HCT116 (cell line): ENCODE results near the gene CALHM2. TPM values are rescaled to one million over a fixed set of nuclear protein-coding genes. Genes with fewer than 3 reads are reported as not detected.

Experiments used
- ATAC-seq: fragments of 200-7000 bp; cut with Tn5 transposase; 2 replicates; pipeline ENCODE4 v1.9.1; 2020; ENCODE audit warnings: mild to moderate bottlenecking, moderate library complexity
- BruUV-seq: library from RNA; stranded (reverse); fragments of 400-500 nt; replicated peaks from 2 replicates; lab custom pipeline; 2021; lab: Mats Ljungman, UMichigan
- CTCF ChIA-PET: fragments of 300-600 bp; sonication (Branson Sonifier 250); formaldehyde crosslinking; loops from one replicate; lab custom pipeline; 2021; ENCODE audit warnings: antibody characterized with exemption; lab: Charles Lee
- POLR2A ChIA-PET: fragments of 300-600, 350-600 bp; sonication (Branson Sonifier 250); formaldehyde crosslinking; loops from one replicate; lab custom pipeline; 2021; ENCODE audit warnings: antibody characterized with exemption; lab: Charles Lee
- RAD21 ChIA-PET, 2 experiments: fragments of 300-600 bp; sonication (Branson Sonifier 250); formaldehyde crosslinking; loops; one replicate each; lab custom pipeline; 2023; ENCODE audit warnings: low total read pairs in 2 of 2; ENCODE audit not compliant: uncharacterized antibody in 2 of 2, unreplicated experiment in 2 of 2, low non-redundant PET in 1 of 2; lab: Charles Lee
- DNase-seq: peaks from one replicate; pipeline ENCODE4 v3.0.0-alpha.2; 2010; ENCODE audit warnings: low read depth, low spot score
- H2AFZ ChIP-seq: fragments of 200-600 bp; shearing (Covaris generic), sonication (generic); 2 replicates; pipeline ENCODE4 v1.6.1; 2017; ENCODE audit warnings: low read depth, mixed run types, mixed read lengths, antibody characterized with exemption, low read length; ENCODE audit not compliant: poor library complexity, severe bottlenecking
- H3K27ac ChIP-seq: 2 replicates; pipeline ENCODE4 v1.5.1; 2012; ENCODE audit warnings: low read depth, low read length
- H3K27me3 ChIP-seq: fragments of 200-600 bp; sonication (generic); 2 replicates; pipeline ENCODE4 v1.6.1; 2016; ENCODE audit warnings: mixed run types, low read length, mixed read lengths; ENCODE audit not compliant: insufficient read depth
- H3K36me3 ChIP-seq, 2 experiments: fragments of 200-500 bp in 1 of 2; fragments of 200-600 bp in 1 of 2; sonication (Bioruptor generic) in 1 of 2; sonication (generic) in 1 of 2; 2 replicates each; pipeline versions ENCODE4 v1.5.1 to v1.6.1; 2014 to 2016; ENCODE audit warnings: low read length in 2 of 2, inconsistent platforms in 1 of 2, mixed read lengths in 1 of 2, mixed run types in 1 of 2; ENCODE audit not compliant: insufficient read depth in 2 of 2, control insufficient read depth in 1 of 2
- H3K4me1 ChIP-seq, 2 experiments: fragments of 200-600 bp in 1 of 2; sonication (generic) in 1 of 2; 2 replicates each; pipeline versions ENCODE4 v1.5.1 to v1.6.1; 2012 to 2017; ENCODE audit warnings: low read length in 2 of 2, inconsistent platforms in 1 of 2, mild to moderate bottlenecking in 1 of 2, mixed read lengths in 1 of 2, mixed run types in 1 of 2, moderate library complexity in 1 of 2; ENCODE audit not compliant: insufficient read depth in 2 of 2, control insufficient read depth in 1 of 2
- H3K4me2 ChIP-seq: fragments of 200-600 bp; sonication (generic); 2 replicates; pipeline ENCODE4 v1.6.1; 2017; ENCODE audit warnings: mixed run types, low read length, mixed read lengths
- H3K4me3 ChIP-seq, 2 experiments: fragments of 200-600 bp in 1 of 2; sonication (generic) in 1 of 2; replicated peaks in 1 of 2; 2 replicates each; pipeline ENCODE4 v1.5.1; 2011 to 2016; ENCODE audit warnings: low read length in 2 of 2, control low read depth in 1 of 2, low read depth in 1 of 2, mild to moderate bottlenecking in 1 of 2, mixed read lengths in 1 of 2, mixed run types in 1 of 2
- H3K79me2 ChIP-seq: fragments of 200-600 bp; sonication (generic); 2 replicates; pipeline ENCODE4 v1.6.1; 2017; ENCODE audit warnings: mild to moderate bottlenecking, mixed run types, low read length, moderate library complexity, mixed read lengths; ENCODE audit not compliant: insufficient read depth
- H3K9ac ChIP-seq: fragments of 200-600 bp; sonication (generic); 2 replicates; pipeline ENCODE4 v1.6.1; 2016; ENCODE audit warnings: low read length, mixed read lengths
- H3K9me2 ChIP-seq: fragments of 200-600 bp; sonication (generic), shearing (Covaris generic); 2 replicates; pipeline ENCODE4 v1.6.1; 2017; ENCODE audit warnings: mixed run types, mild to moderate bottlenecking, moderate library complexity; ENCODE audit not compliant: insufficient read depth
- H3K9me3 ChIP-seq, 2 experiments: fragments of 200-500 bp in 1 of 2; fragments of 200-600 bp in 1 of 2; sonication (Bioruptor generic) in 1 of 2; sonication (generic) in 1 of 2; 2 replicates each; pipeline ENCODE4 v1.6.1; 2014 to 2017; ENCODE audit warnings: low read length in 2 of 2, mixed read lengths in 2 of 2, inconsistent platforms in 1 of 2, low read depth in 1 of 2, mild to moderate bottlenecking in 1 of 2, mixed run types in 1 of 2, moderate library complexity in 1 of 2; ENCODE audit not compliant: control insufficient read depth in 1 of 2, insufficient read depth in 1 of 2
- H4K20me1 ChIP-seq: fragments of 200-600 bp; sonication (generic), shearing (Covaris generic); 2 replicates; pipeline ENCODE4 v1.6.1; 2017; ENCODE audit warnings: mixed run types, mild to moderate bottlenecking, moderate library complexity; ENCODE audit not compliant: insufficient read depth
- CBX3 ChIP-seq: IDR thresholded peaks from 2 replicates; pipeline ENCODE4 v1.6.1; 2012; ENCODE audit warnings: low read depth
- CEBPB ChIP-seq: IDR thresholded peaks from 2 replicates; pipeline ENCODE4 v1.6.1; 2012; ENCODE audit warnings: low read depth
- EGR1 ChIP-seq: IDR thresholded peaks from 2 replicates; pipeline ENCODE4 v1.6.1; 2012; ENCODE audit warnings: low read depth
- EZH2phosphoT487 ChIP-seq: fragments of 200-600 bp; IDR thresholded peaks from 2 replicates; pipeline ENCODE4 v1.6.1; 2018; ENCODE audit warnings: antibody characterized with exemption, borderline replicate concordance
- RAD21 ChIP-seq: IDR thresholded peaks from 2 replicates; pipeline ENCODE4 v1.6.1; 2012; ENCODE audit warnings: low read depth, mild to moderate bottlenecking
- SRF ChIP-seq: IDR thresholded peaks from 2 replicates; pipeline ENCODE4 v1.6.1; 2012; ENCODE audit warnings: low read depth
- ZNF274 ChIP-seq: fragments of 200-500 bp; sonication (Bioruptor generic); IDR thresholded peaks from 2 replicates; pipeline ENCODE4 v1.6.1; 2014; ENCODE audit warnings: mild to moderate bottlenecking, low read depth, low read length, inconsistent platforms
- intact Hi-C: fragments of 100-400 bp; cut with micrococcal nuclease; formaldehyde crosslinking; loops from 2 replicates; pipeline ENCODE4 v1.10.0; 2022
- total RNA-seq: library from RNA; stranded (reverse); gene quantifications from one replicate; pipeline ENCODE4 v1.2.1, GENCODE V29; 2021; ENCODE audit not compliant: unreplicated experiment
- TF ChIP-seq, protein P1 (sequence below): IDR thresholded peaks from 2 replicates; pipeline ENCODE4 v1.6.1; 2012; ENCODE audit warnings: low read depth
- TF ChIP-seq, protein P2 (sequence below): IDR thresholded peaks from 2 replicates; pipeline ENCODE4 v1.6.1; 2011; ENCODE audit warnings: mild to moderate bottlenecking, low read length, moderate library complexity; ENCODE audit not compliant: insufficient replicate concordance; ENCODE audit errors: extremely low read depth

The CALHM2 gene
- total RNA-seq, 1 experiment from 2014 or later = 46.1 TPM

DNA sequence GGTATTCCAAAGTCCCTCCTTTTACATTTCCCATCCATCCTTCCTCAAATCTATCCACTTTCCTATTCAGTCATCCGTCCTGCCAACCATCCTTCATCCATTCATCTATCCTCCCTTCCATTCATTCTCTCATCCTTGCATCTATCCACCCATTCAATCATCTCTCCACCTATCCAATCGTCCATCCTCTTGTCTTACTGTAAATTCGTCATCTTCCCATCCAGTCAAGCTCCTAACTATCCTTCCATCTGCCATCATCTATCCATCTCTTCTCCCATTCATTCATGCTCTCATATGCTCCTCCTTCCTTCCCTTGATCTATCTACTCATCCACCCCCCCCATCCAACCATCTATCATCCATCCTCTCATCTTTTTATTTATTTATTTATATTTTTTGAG, 21.9 kb upstream of the CALHM2 start:
- no peaks in the 10 kb centered on the region for H3K79me2 ChIP-seq
- H3K27ac ChIP-seq = no peak overlapping the region
- peaks cover 12 to 28% of the 10 kb centered on the region in 2 experiments; a peak in 3 of 4 replicates for H3K4me1 ChIP-seq
- H3K4me3 ChIP-seq = no peak overlapping the region
- no peak overlapping the region for H2AFZ ChIP-seq
- H4K20me1 ChIP-seq = no peaks in the 10 kb centered on the region
- intact Hi-C loops = no loop called here
- no peaks in the 10 kb centered on the region for H3K9me3 ChIP-seq
- H3K4me2 ChIP-seq = no peak overlapping the region
- CTCF ChIA-PET = no interaction called here
- no peaks in the 10 kb centered on the region for H3K9me2 ChIP-seq
- DNase-seq = no peak
- no peak for ATAC-seq
- H3K27me3 ChIP-seq = no peaks in the 10 kb centered on the region
- no TSS peak for BruUV-seq
- no peaks in the 10 kb centered on the region for H3K36me3 ChIP-seq
- RAD21 ChIA-PET = no interaction called here
- TF ChIP-seq, protein P1, sequence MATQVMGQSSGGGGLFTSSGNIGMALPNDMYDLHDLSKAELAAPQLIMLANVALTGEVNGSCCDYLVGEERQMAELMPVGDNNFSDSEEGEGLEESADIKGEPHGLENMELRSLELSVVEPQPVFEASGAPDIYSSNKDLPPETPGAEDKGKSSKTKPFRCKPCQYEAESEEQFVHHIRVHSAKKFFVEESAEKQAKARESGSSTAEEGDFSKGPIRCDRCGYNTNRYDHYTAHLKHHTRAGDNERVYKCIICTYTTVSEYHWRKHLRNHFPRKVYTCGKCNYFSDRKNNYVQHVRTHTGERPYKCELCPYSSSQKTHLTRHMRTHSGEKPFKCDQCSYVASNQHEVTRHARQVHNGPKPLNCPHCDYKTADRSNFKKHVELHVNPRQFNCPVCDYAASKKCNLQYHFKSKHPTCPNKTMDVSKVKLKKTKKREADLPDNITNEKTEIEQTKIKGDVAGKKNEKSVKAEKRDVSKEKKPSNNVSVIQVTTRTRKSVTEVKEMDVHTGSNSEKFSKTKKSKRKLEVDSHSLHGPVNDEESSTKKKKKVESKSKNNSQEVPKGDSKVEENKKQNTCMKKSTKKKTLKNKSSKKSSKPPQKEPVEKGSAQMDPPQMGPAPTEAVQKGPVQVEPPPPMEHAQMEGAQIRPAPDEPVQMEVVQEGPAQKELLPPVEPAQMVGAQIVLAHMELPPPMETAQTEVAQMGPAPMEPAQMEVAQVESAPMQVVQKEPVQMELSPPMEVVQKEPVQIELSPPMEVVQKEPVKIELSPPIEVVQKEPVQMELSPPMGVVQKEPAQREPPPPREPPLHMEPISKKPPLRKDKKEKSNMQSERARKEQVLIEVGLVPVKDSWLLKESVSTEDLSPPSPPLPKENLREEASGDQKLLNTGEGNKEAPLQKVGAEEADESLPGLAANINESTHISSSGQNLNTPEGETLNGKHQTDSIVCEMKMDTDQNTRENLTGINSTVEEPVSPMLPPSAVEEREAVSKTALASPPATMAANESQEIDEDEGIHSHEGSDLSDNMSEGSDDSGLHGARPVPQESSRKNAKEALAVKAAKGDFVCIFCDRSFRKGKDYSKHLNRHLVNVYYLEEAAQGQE = no peak
- no peak for TF ChIP-seq EGR1
- TF ChIP-seq CBX3 = no peak
- no peak for TF ChIP-seq EZH2phosphoT487
- no peak for TF ChIP-seq ZNF274
- no peak for TF ChIP-seq RAD21
- TF ChIP-seq SRF = no peak
- TF ChIP-seq CEBPB = no peak
- TF ChIP-seq, protein P2, sequence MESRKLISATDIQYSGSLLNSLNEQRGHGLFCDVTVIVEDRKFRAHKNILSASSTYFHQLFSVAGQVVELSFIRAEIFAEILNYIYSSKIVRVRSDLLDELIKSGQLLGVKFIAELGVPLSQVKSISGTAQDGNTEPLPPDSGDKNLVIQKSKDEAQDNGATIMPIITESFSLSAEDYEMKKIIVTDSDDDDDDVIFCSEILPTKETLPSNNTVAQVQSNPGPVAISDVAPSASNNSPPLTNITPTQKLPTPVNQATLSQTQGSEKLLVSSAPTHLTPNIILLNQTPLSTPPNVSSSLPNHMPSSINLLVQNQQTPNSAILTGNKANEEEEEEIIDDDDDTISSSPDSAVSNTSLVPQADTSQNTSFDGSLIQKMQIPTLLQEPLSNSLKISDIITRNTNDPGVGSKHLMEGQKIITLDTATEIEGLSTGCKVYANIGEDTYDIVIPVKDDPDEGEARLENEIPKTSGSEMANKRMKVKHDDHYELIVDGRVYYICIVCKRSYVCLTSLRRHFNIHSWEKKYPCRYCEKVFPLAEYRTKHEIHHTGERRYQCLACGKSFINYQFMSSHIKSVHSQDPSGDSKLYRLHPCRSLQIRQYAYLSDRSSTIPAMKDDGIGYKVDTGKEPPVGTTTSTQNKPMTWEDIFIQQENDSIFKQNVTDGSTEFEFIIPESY = no peak
- H3K9ac ChIP-seq = no peak overlapping the region
- POLR2A ChIA-PET = no interaction called here
